Measurements from ENCODE around the gene DCHS2.

- TF ChIP-seq POLR2AphosphoS5 (IDR thresholded peaks at IDR 0.05; ENCODE audit: low read depth, low read length) (no peak), TAF1 (IDR thresholded peaks at IDR 0.05; ENCODE audit: borderline replicate concordance, insufficient read depth, low read length) (no peak), REST (IDR thresholded peaks at IDR 0.05; ENCODE audit: insufficient read depth in 1 of 2, low read depth in 2 of 2, low read length in 2 of 2) (no peak), SIN3A (IDR thresholded peaks at IDR 0.05; ENCODE audit: borderline replicate concordance, insufficient read depth, low read length) (no peak), FOXP2 (optimal IDR thresholded peaks at IDR 0.05; ENCODE audit: borderline replicate concordance, extremely low read depth, extremely low read length, insufficient read depth) (no peak)
Observed at GRCh38 chr4:154506253-154506652, 14.7 kb upstream of the DCHS2 start.
